ENCODE results near the gene TAP2. TPM values are rescaled to one million over a fixed set of nuclear protein-coding genes. Genes with fewer than 3 reads are reported as not detected.
A peak's percentile ranks its signal among the peaks of the same experiment; 100 is the strongest.

Gene TAP2
- total and polyA plus RNA-seq, 7 donors = 7.6 to 18.5 (median 15.4) TPM

DNA sequence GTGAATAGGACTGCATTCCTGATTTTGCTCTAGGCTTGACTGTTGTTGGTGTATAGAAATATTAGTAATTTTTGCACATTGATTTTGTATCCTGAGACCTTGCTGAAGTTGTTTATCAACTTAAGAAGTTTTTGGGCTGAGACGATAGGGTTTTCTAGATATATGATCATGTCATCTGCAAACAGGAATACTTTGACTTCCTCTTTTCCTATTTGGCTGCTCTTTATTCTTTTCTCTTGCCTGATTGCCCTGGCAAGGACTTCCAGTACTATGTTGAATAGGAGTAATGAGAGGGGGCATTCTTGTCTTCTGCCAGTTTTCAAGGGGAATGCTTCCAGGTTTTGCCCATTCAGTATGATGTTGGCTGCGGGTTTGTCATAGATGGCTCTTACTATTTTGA is 35.1 kb downstream of the TAP2 start:
- intact Hi-C loops (cut with DNase I) = no loop called here
- H3K4me1 ChIP-seq = no peaks in the 10 kb centered on the region
- no peak for DNase-seq
- no peaks in the 10 kb centered on the region for H3K9me3 ChIP-seq
- no peak overlapping the region for H3K4me3 ChIP-seq
- TF ChIP-seq, protein P1, sequence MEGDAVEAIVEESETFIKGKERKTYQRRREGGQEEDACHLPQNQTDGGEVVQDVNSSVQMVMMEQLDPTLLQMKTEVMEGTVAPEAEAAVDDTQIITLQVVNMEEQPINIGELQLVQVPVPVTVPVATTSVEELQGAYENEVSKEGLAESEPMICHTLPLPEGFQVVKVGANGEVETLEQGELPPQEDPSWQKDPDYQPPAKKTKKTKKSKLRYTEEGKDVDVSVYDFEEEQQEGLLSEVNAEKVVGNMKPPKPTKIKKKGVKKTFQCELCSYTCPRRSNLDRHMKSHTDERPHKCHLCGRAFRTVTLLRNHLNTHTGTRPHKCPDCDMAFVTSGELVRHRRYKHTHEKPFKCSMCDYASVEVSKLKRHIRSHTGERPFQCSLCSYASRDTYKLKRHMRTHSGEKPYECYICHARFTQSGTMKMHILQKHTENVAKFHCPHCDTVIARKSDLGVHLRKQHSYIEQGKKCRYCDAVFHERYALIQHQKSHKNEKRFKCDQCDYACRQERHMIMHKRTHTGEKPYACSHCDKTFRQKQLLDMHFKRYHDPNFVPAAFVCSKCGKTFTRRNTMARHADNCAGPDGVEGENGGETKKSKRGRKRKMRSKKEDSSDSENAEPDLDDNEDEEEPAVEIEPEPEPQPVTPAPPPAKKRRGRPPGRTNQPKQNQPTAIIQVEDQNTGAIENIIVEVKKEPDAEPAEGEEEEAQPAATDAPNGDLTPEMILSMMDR (IDR thresholded peaks at IDR 0.05) = no peak
- ATAC-seq = no peak
- H3K36me3 ChIP-seq (ENCODE audit: insufficient read depth in 1 of 2, low read depth in 1 of 2) = no peaks in the 10 kb centered on the region
- WGBS, 3 donors = 35 to 75% (median 63%) methylated on average over 2 of the region's 2 CpGs
- H3K27ac ChIP-seq = no peak overlapping the region
- H3K27me3 ChIP-seq (ENCODE audit: insufficient read depth in 3 of 3, low read length in 2 of 3) = peaks cover 2 to 38% (median 3%) of the 10 kb centered on the region in 3 donors

GRCh38 chr6:32799740-32800139 is 38.8 kb downstream of the TAP2 start:
- no peak for DNase-seq
- no peak for ATAC-seq
- Histone ChIP-seq H3K27ac (no peak overlapping the region), H3K4me1 (no peaks in the 10 kb centered on the region), H3K9me3 (no peaks in the 10 kb centered on the region), H3K4me3 (no peak overlapping the region), H3K36me3 (ENCODE audit: insufficient read depth in 1 of 2, low read depth in 1 of 2) (no peaks in the 10 kb centered on the region), H3K27me3 (ENCODE audit: insufficient read depth in 3 of 3, low read length in 2 of 3) (peaks cover 0 to 59% (median 3%) of the 10 kb centered on the region in 3 donors)
- intact Hi-C loops (cut with DNase I) = loop anchor here (5.0 kb wide), 1 partner anchor 552 kb away; no protein-coding TSS in a partner anchor
- TF ChIP-seq, protein P1 (IDR thresholded peaks at IDR 0.05) = no peak
- WGBS, 3 donors = 66 to 90% (median 75%) methylated on average over 3 of the region's 3 CpGs

DNA sequence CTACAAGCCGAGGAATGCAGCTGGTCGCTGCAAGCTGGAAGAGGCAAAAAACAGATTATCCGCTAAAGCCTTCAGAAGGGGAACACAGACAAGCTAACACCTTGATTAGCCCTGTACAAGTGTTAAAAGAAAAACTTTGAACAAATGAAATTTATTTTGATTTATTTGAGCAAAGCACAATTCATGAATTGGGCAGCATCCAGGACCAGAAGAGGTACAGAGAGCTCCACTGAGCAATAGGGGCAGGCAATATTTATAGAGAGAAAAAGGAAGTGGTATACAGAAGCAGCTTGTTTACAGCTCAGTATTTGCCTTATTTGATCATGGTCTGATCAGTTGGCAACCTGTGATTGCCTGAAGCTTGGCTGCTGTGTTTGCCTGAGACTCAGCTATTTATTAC is 39.4 kb downstream of the TAP2 start:
- no peak overlapping the region for H3K27ac ChIP-seq
- TF ChIP-seq, protein P1 (IDR thresholded peaks at IDR 0.05) = no peak
- H3K36me3 ChIP-seq (ENCODE audit: insufficient read depth in 1 of 2, low read depth in 1 of 2) = no peaks in the 10 kb centered on the region
- H3K9me3 ChIP-seq = no peaks in the 10 kb centered on the region
- ATAC-seq (no peak), DNase-seq (no peak)
- intact Hi-C loops (cut with DNase I) = loop anchor here (5.0 kb wide), 1 partner anchor 552 kb away; no protein-coding TSS in a partner anchor
- 93 to 98% (median 94%) methylated on average over 3 of the region's 3 CpGs for WGBS, 3 donors
- peaks cover 2 to 59% (median 3%) of the 10 kb centered on the region in 3 donors for H3K27me3 ChIP-seq (ENCODE audit: insufficient read depth in 3 of 3, low read length in 2 of 3)
- H3K4me3 ChIP-seq = no peak overlapping the region
- no peaks in the 10 kb centered on the region for H3K4me1 ChIP-seq

DNA sequence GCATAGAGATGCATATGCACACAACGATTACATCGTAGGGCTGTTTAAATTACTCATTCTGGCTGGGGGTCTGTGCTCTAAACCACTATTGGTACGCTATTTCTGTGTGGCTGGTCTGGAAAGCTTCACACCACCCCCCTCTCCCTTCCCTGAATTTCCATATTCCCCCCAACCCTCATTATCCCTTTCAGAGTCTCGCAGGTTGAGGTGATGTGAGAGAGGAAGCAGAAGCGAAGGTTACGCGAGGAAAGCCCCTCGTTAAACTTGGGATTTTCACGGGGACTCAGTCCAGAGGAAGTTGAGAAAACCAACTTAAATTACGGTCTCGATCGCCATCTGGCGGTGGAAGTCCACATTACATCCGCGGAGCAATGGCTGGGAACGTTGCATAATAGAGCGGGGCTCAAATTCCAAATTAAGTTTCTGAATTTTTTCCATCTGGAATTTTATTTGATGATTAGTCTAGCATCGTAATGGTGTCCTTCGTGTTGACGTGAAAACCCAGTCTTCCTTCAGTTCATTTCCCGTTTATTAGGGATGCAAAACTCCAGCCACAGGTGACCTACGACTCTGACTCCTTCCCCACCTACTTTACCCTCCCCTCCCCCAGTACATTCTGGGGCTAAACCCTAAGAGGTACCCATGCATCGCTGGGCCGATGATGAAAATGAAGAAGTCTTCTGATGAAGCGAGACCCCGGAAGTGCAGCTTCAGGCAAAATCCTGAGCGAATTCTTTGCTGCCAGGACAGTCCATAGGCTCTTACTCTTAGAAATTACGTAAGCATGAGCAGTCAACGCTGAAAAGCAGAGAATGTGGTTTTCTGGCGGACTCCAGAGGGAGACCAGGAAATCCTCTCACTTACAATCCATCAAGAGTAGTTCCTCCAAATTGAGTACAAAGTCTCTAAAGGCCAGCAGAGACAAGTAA is 41.4 kb downstream of the TAP2 start:
- TF ChIP-seq, protein P1 (IDR thresholded peaks at IDR 0.05) = peak; percentile 91
- Histone ChIP-seq H3K4me1 (no peaks in the 10 kb centered on the region), H3K9me3 (no peaks in the 10 kb centered on the region), H3K27me3 (ENCODE audit: insufficient read depth in 3 of 3, low read length in 2 of 3) (peaks cover 0 to 59% (median 2%) of the 10 kb centered on the region in 3 donors), H3K4me3 (peak overlapping the region; percentile 41), H3K36me3 (ENCODE audit: insufficient read depth in 1 of 2, low read depth in 1 of 2) (no peaks in the 10 kb centered on the region), H3K27ac (no peak overlapping the region)
- intact Hi-C loops (cut with DNase I) = loop anchor here (1.0 to 5.0 kb wide), 3 partner anchors 381 to 550 kb away; no protein-coding TSS in a partner anchor
- 10 to 12% (median 11%) methylated on average over 30 of the region's 30 CpGs for WGBS, 3 donors
- ATAC-seq (peak; percentile 68 to 89 (median 70)), DNase-seq (peak; percentile 69 to 81)
